Germinal center (tissue), 1 donor: ENCODE measurements around the gene FOXQ1.
A peak's percentile ranks its signal among the peaks of the same experiment; 100 is the strongest.

Source experiments
- DNase-seq: peaks from one replicate; pipeline ENCODE4 v3.0.0; 2012; ENCODE audit warnings: mixed read lengths, low spot score

Gene FOXQ1

DNA sequence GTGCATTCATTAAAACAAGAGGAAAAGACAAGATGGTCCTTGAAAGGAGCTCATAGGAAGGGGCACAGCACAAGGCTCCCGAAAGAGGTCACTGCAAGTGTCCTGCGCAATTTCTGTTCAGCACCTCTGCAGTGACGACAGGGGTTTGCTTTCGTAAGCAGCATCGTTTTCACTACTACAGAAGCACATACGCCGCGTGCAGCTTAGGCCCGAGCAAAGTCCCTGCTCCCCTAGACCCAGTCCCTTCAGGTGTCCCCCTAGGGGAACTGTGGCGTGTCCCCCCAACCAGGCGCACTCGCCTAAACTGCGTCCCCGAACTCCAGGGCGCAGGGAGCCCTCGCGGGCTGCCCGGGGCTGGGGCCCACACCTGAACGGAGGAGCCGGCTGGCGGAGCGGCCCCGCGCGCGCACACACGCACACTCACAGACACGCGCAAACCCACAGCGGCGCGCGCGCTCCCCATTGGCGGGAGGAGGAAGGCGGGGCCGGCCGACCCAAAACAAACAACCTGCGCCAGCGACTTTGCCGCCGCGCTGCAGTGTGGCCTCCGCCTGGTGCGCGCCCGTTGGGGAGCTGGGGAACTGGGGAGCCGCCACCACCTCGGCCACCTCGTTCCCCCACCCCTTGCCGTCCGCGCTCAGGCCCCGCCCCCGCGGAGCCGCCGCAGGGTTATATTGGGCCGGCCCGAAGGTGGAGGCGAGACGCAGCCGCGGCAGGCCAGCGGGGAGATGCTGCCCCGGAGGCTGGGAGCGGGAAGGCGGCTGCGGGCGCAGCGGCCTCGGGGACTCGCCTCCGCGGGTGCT, at the start of gene FOXQ1:
Gene FOXQ1 (plus strand): TSS at position 699 of the 803 bp plus-strand sequence. CDS start 607 bp downstream, outside the sequence.
- DNase-seq: peak; percentile 23

- DNase-seq: no peak
Measured at GRCh38 chr6:1262704-1263038, 49.2 kb upstream of the FOXQ1 start.

DNA sequence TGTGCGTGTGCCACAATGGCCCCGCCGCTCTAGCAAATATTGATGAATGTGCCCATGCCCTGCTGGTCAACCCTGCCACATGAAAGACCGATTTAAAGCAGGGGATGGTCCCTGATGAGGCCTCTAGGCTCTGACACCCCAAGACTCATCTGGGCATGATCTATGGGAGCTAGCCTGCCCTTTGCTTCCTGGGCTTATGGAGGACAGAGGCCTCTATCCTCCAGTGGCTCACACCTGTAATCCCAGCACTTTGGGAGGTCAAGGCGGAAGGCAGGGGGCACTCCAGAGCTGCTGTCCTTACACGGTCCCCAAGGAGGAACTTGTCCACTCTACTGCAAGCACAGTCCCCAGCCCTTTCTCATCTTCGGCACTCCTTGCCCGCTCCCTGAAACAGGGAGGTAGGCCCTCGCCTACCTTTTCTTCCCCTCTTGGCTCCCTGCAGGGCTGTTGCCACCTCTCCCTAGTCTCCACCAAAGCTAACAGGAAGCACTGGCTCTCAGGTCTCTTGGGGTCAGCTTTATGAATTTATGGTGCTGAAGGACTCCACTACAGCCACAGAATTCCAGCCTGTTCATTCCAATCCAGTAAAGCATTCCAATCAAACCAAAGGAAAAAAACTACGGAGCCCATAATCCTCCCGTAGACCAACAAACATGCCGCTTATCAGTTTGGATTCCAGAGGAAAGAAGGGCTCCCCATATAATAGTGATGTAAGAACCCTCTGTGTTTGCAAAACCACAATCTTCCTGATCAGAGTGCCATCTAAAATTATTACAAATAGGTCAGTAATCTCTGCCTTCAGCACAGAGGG, 48.7 kb upstream of the FOXQ1 start:
- DNase-seq: no peak

GRCh38 chr6:1263850-1264377, 48.0 kb upstream of the FOXQ1 start:
- DNase-seq: no peak

GRCh38 chr6:1264619-1265445, 47.1 kb upstream of the FOXQ1 start:
- no peak for DNase-seq

DNA sequence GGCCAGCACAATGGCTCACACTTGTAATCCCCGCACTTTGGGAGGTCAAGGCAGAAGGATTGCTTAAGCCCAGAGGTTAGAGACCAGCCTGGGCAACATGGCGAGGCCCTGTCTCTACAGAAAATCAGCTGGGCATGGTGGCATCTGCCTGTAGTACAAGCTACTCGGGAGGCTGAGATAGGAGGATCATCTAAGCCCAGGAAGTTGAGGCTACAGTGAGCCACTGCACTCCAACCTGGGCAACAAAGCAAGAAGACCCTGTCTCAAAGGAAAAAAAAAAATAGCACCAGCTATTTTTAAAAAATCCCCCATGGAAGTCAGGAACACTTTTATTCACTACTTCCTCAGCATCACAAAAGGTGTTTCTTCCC, 45.2 kb upstream of the FOXQ1 start:
- DNase-seq: no peak

DNA sequence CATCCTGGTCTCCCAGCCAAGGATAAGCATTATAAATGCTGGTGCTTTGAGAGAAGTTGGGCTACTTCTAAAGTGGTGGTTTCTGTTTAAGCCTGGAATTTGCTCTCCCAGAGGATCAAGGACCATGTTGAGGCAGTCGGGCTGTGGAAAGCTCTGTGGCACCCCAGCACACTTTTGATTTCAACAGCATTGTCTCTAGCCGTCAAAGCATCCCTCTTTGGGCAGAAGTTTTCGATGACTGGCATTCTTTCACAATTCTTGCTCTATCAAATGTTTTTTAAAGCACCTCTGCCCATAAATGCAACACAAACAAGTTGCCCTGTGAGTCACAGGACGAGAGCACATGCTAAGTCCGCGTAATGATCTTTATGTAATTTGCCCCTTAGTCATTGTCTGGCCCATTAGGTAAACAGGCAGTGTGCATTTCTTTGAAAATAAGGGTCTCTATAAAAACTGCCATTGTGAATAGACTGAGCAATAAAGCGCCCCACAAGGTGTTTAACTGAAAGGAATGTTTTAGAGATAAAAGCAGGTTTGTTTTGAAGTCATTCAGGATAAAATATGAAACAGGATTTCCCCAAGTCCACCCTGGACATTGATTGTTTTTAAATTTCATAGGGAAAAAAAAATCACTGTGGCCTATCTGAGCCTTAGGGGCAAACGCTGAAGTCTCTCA, 44.7 kb upstream of the FOXQ1 start:
- DNase-seq: no peak

DNA sequence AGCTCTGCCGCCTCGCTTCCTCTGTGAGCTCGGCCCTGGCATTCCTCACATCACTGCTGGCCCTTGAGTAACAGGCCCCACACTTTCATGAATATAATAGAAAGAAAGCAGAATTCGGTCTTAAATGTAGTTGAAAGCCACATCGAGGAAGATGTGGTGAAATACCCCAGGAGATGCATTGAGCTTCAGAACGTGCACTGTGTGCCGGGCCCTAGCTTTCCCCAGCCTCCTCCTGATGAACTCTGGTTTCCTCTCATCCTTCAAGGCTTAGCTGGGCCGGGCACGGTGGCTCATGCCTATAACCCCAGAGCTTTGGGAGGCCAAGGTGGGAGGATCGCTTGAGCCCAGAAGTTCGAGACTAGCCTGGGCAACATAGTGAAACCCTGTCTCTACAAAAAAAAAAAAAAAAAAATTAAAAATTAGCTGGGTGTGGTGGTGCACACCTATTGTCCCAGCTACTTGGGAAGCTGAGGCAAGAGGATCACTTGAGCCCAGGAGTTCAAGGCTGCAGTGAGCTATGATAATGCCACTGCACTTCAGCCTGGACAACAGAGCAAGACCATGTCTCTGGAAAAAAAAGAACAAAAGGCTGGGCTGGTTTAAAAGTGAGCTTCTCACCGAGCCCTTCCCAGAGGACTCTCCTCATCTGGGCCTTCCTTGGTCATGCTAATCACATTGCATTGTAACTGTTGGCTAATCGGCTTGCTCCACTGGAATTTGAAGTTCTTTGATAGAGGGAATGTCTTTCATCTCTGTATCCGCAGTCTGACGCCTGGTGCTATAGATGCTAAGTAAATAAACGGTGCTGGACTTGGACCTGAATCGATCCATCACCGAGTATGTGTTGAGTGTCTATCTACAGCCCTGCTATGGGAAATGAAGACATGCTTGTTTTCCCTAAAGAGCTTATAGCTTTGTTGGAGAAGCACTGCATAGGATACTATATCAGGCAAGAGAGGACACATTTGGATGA, 43.8 kb upstream of the FOXQ1 start:
- no peak for DNase-seq

GRCh38 chr6:1271071-1271763, 40.7 kb upstream of the FOXQ1 start:
- no peak for DNase-seq

- DNase-seq: no peak
Measured at GRCh38 chr6:1278061-1278720, 33.7 kb upstream of the FOXQ1 start.

DNA sequence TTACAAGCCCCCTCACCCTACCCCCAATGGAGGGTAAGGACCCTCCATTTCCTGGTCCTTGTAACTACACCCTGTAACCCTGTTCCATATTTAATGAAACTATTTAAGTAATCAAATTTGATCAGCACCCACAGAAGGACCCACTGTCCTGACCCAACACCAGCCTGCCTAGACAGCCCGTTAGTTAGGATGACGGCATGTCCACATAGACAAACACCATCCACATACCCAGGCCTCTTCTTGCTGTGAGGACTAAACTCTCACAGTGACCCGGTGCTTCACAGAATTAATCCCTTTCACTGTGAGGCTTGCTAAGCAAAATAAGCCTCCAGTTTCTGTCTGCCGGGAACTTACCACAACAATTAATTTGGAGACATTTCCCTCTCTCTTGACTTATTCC, 32.8 kb upstream of the FOXQ1 start:
- DNase-seq: no peak

DNA sequence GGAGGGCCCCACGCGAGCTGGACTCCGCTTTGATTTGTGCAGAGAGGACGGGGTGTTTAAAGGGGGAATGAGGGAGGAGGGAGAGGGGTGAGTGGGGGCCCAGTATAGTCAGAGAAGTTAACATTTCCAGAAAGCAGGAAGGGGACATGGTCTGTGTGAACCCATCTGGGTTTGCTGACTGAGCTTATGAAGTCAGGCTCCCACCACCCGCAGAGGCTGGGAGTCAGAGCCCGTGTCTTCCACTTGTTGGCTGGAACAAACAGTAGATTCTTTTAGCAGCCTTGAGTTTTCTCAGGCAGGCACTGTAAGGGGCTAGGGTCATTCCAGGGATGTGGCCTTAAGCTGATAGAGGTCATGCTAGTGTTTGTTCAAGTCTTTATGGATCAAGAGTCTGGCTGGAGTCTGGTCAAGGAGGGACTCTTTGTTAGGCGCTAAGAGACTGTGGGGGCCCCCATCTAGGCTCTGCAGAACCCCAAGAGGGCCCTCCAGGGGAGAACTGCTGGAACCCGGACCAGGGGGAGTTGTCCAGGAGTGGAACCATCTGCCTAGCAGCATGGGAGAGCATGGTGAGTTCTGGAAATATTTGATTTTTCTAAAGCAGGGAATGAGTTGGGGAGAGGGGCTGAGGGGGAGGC, 31.1 kb upstream of the FOXQ1 start:
- no peak for DNase-seq

- no peak for DNase-seq
Measured at GRCh38 chr6:1281746-1282145, 30.2 kb upstream of the FOXQ1 start.

DNA sequence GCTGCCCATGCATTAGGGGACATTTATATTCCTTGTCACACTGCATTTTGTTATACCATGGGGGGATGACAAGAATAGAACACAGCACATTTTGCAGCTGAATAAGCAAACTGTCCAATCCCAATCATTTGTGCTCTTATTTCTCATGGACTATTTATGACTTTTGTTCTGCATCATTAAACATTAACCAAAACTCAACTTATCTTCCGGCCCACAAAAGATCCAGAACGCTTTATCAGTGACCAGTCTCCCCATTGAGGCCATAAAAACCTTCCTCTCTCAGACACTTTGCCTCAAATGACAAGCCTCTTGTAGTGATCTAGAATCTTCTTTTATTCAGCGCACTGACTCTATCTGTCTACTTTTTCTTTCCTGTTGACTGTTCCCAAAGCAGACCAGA, 28.4 kb upstream of the FOXQ1 start:
- no peak for DNase-seq

DNA sequence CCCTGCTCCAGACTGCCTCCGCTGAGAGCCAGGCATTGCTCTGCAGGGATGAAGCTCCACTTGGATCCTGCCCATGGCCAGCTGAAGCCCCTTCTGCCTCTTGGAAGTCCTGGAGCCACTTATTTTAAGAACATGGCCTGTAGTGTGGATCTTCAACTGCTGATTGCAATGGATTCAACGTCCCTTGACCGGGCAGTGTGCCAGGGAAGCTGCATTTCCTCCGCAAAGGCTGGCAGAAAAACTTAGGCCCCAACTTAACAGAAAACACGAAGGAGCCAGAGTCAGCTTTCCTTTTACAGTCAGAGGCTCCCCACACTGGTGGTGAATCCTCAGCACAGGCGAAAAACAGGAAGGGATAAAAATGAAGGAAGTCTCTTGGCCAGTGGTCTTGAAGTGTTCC, 26.3 kb upstream of the FOXQ1 start:
- no peak for DNase-seq

- DNase-seq: no peak
Measured at GRCh38 chr6:1285956-1286355, 25.9 kb upstream of the FOXQ1 start.

DNA sequence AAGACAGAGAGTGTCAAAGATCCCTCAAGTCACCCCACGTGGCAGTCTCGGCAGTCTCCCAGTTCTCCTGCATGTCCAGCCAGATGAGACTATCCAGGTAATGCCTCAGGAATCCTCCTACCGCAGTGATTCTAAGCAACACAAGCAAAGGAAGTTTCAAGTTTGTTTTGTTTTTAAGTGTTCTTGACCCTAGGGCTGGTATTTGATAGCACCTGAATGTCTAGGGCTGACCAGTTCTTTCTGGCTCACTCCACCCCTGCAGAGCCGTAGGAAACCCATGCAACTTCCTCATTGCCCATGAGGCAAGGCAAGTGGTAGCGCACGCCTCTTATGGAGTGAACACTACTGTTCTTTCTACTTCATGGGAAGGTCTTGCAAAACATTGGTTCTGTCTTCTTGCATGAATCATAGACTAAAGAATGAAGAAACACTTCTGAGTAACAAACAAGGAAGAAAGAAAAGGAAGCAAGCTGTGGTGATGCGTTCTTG, 24.8 kb upstream of the FOXQ1 start:
- no peak for DNase-seq

DNA sequence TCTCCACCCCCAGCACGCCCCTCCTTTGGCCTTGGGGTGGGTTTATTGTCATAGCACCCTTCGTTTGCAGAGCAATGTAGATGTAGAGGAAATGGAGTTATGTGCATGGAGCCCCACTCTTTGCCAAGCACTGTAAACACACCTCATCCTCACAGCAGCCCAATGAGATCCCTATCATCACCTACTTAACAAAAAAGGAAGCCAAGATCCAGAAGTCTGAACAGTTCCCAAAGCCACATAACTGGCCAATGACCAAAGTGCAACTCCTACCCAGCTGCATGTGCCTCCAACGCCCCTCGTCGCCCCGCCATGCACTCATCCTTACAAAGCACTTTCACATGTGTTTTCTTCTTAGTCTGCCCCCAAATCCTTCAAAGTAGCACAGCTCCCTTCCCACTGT, 21.8 kb upstream of the FOXQ1 start:
- no peak for DNase-seq

GRCh38 chr6:1290805-1291204, 21.1 kb upstream of the FOXQ1 start:
- DNase-seq: no peak
